ENCODE measurements around the gene NKIRAS1. TPM values are rescaled to one million over a fixed set of nuclear protein-coding genes. Genes with fewer than 3 reads are reported as not detected.

The NKIRAS1 gene
- total RNA-seq, 2 experiments from 2014 or later: 3.6 to 3.9 TPM

- Mint-ChIP-seq H3K27me3 (no peaks in the 10 kb centered on the region), H3K4me3 (no peak overlapping the region), H3K9me3 (no peaks in the 10 kb centered on the region), H3K36me3 (ENCODE audit: low read depth) (peaks cover 11% of the 10 kb centered on the region), H3K27ac (no peak overlapping the region), H3K4me1 (ENCODE audit: low read depth) (peaks cover 24% of the 10 kb centered on the region)
- DNase-seq: no peak
- no peak for ATAC-seq
- CTCF ChIA-PET: interaction anchor here (1.3 kb wide), 1 partner anchor 10 kb away, joined by 3 read pairs; no protein-coding TSS in a partner anchor
- TF ChIP-seq, protein P1, sequence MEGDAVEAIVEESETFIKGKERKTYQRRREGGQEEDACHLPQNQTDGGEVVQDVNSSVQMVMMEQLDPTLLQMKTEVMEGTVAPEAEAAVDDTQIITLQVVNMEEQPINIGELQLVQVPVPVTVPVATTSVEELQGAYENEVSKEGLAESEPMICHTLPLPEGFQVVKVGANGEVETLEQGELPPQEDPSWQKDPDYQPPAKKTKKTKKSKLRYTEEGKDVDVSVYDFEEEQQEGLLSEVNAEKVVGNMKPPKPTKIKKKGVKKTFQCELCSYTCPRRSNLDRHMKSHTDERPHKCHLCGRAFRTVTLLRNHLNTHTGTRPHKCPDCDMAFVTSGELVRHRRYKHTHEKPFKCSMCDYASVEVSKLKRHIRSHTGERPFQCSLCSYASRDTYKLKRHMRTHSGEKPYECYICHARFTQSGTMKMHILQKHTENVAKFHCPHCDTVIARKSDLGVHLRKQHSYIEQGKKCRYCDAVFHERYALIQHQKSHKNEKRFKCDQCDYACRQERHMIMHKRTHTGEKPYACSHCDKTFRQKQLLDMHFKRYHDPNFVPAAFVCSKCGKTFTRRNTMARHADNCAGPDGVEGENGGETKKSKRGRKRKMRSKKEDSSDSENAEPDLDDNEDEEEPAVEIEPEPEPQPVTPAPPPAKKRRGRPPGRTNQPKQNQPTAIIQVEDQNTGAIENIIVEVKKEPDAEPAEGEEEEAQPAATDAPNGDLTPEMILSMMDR (IDR thresholded peaks at IDR 0.05): no peak
- POLR2A ChIA-PET: interaction anchor here (1.0 to 1.5 kb wide), 2 partner anchors 14 to 44 kb away, joined by 4 to 5 read pairs; partner anchors contain the start of genes NKIRAS1 and RPL15
- intact Hi-C loops (cut with micrococcal nuclease): no loop called here
Measured at GRCh38 chr3:23961066-23961465, 44.3 kb upstream of the NKIRAS1 start.

DNA sequence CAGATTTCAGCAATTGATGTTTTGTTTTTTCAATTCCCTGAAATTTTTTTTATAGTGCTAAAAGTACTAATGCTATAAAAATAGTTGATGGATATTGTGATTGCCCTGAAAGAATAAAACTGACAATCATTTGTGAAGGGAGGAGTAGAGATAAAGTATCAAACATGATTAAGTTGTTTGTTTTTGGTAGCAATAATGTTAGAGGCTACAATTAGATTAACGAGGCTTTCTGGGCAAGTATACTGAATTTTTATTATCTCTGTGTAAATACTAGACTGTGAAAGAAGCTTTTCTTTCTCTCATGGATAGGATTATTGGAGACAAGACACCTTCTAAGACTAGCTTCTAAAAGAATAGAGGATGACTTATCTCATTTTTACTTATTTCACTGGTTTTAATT, 43.9 kb upstream of the NKIRAS1 start:
- Mint-ChIP-seq H3K4me1 (ENCODE audit: low read depth) (peaks cover 27% of the 10 kb centered on the region), H3K4me3 (no peak overlapping the region), H3K9me3 (no peaks in the 10 kb centered on the region), H3K27ac (no peak overlapping the region), H3K36me3 (ENCODE audit: low read depth) (peaks cover 11% of the 10 kb centered on the region), H3K27me3 (no peaks in the 10 kb centered on the region)
- ChIA-PET CTCF (interaction anchor here (1.3 kb wide), 1 partner anchor 10 kb away, joined by 3 read pairs; no protein-coding TSS in a partner anchor), POLR2A (interaction anchor here (1.0 to 1.5 kb wide), 2 partner anchors 15 to 44 kb away, joined by 4 to 5 read pairs; partner anchors contain the start of genes NKIRAS1 and RPL15)
- intact Hi-C loops (cut with micrococcal nuclease): no loop called here
- TF ChIP-seq, protein P1 (IDR thresholded peaks at IDR 0.05): no peak
- ATAC-seq (no peak), DNase-seq (no peak)

DNA sequence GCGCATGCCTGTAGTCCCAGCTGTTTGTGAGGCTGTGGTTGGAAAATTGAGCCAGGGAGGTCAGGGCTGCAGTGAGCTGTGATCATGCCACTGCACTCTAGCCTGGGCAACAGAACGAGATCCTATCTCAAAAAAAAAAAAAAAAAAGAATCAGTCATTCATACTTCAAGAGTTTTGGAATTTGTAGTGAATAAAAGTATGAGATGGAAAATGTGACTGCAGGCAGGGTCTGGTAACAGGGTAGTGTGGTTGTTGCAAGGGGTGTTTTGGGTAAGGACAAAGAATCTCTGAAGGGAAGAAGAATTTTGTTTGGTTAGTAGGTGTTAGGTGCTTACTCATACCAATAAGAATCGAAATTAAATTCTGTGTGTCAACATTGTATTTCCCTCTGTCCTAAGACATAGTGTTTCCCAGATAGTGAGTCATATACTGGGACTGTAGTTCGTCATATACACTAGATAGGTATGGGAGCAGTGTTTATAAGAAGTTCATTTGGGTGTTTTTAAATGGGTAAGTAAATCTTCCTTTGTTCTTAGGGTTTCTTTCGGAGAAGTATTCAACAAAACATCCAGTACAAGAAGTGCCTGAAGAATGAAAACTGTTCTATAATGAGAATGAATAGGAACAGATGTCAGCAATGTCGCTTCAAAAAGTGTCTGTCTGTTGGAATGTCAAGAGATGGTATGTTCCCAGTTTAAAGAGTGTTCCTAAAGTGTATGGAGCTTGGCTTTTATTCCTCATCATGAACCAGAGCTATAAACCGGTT, 42.5 kb upstream of the NKIRAS1 start:
- Mint-ChIP-seq H3K9me3 (no peaks in the 10 kb centered on the region), H3K27me3 (no peaks in the 10 kb centered on the region)
- POLR2A ChIA-PET: interaction anchor here (1.4 to 1.5 kb wide), 2 partner anchors 42 to 43 kb away, joined by 4 to 5 read pairs; partner anchors contain the start of genes NKIRAS1 and RPL15

DNA sequence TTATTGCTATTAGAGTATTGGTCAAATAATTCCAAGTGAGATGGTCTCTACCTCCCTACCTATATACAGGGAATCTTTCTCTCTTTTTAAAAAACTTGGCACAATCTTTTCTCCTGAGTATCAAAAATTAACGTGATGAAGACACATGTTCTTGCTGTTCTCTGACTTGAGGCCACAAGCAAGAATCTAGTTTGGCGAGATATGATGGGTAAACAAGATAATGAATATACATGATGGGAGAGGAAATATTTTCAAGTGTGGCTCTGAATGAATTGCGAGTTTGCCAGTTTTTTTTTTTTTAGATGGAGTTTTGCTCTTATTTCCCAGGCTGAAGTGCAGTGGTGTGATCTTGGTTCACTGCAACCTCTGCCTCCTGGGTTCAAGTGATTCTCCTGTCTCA, 39.9 kb upstream of the NKIRAS1 start:
- no peak overlapping the region for H3K27ac Mint-ChIP-seq

More for the DNA sequence above, 42.5 kb upstream of the NKIRAS1 start:
- TF ChIP-seq, protein P1 (IDR thresholded peaks at IDR 0.05): no peak
- ATAC-seq (peak; percentile 85), DNase-seq (peak; percentile 40)
- peaks cover 30% of the 10 kb centered on the region for H3K4me1 Mint-ChIP-seq (ENCODE audit: low read depth)
- CTCF ChIA-PET: no interaction called here
- intact Hi-C loops (cut with micrococcal nuclease): no loop called here
- H3K27ac Mint-ChIP-seq: peak overlapping the region; percentile 63
- H3K36me3 Mint-ChIP-seq (ENCODE audit: low read depth): peaks cover 12% of the 10 kb centered on the region
- no peak overlapping the region for H3K4me3 Mint-ChIP-seq

More for the DNA sequence above, 39.9 kb upstream of the NKIRAS1 start:
- DNase-seq: no peak
- peaks cover 6% of the 10 kb centered on the region for H3K36me3 Mint-ChIP-seq (ENCODE audit: low read depth)
- H3K27me3 Mint-ChIP-seq: no peaks in the 10 kb centered on the region
- ChIA-PET CTCF (no interaction called here), POLR2A (no interaction called here)
- no peaks in the 10 kb centered on the region for H3K9me3 Mint-ChIP-seq
- H3K4me3 Mint-ChIP-seq: no peak overlapping the region
- H3K4me1 Mint-ChIP-seq (ENCODE audit: low read depth): peaks cover 49% of the 10 kb centered on the region
- intact Hi-C loops (cut with micrococcal nuclease): no loop called here
- TF ChIP-seq, protein P1 (IDR thresholded peaks at IDR 0.05): no peak
- ATAC-seq: no peak
